ENCODE measurements around the gene PROM1. TPM values are rescaled to one million over a fixed set of nuclear protein-coding genes. Genes with fewer than 3 reads are reported as not detected.
A peak's percentile ranks its signal among the peaks of the same experiment; 100 is the strongest.

The PROM1 gene
- total and polyA plus RNA-seq, 2 of the 13 experiments (the other 11 are each of a cell fraction or from before 2014, with no cell fraction given), result 3.9 to 16.4 TPM

GRCh38 chr4:16043642-16044498, 40.0 kb downstream of the PROM1 start:
- no peak overlapping the region for H3K4me2 ChIP-seq (ENCODE audit: low read depth, low read length)
- no peak overlapping the region for H3K9ac ChIP-seq (ENCODE audit: insufficient read depth, low read depth, low read length)
- CTCF ChIA-PET (ENCODE audit: low intra/inter-chr PET ratio, low total read pairs), result no interaction called here
- H3K36me3 ChIP-seq (replicated peaks in 1 of 2; ENCODE audit: control insufficient read depth in 1 of 2, insufficient read depth in 2 of 2, low read length in 2 of 2), result no peaks in the 10 kb centered on the region
- no peaks in the 10 kb centered on the region for H3K79me2 ChIP-seq (ENCODE audit: insufficient read depth, low read length)
- in situ Hi-C loops (cut with HindIII; ENCODE audit: extremely low pct_ligation_motif_present, low pct_unique_long_range_greater_than_20kb), result no loop called here
- 75% methylated on average over 11 of the region's 11 CpGs for WGBS (ENCODE audit: low lambda C conversion rate)
- DNase-seq (ENCODE audit: low spot score) (no peak), ATAC-seq (peak; percentile 54), FAIRE-seq (no peak)
- no peaks in the 10 kb centered on the region for H3K27me3 ChIP-seq (ENCODE audit: control insufficient read depth in 1 of 2, insufficient read depth in 2 of 2, low read length in 2 of 2)
- intact Hi-C loops (cut with micrococcal nuclease; ENCODE audit: unreplicated experiment), result no loop called here
- no peak overlapping the region for H3K27ac ChIP-seq (ENCODE audit: extremely low read length, insufficient read depth, low read length)
- POLR2A ChIA-PET, result no interaction called here
- no peak overlapping the region for H2AFZ ChIP-seq (ENCODE audit: low read length)
- no peaks in the 10 kb centered on the region for H3K4me1 ChIP-seq (ENCODE audit: insufficient read depth, low read length)
- no peak overlapping the region for H3K4me3 ChIP-seq (replicated peaks in 1 of 3; ENCODE audit: insufficient read depth in 1 of 3, low read depth in 2 of 3, low read length in 3 of 3)
- no TSS peak for BruUV-seq (replicated peaks)
- no peak for TF ChIP-seq ZNF570 (CRISPR knock-in tag; IDR thresholded peaks at IDR 0.05; ENCODE audit: borderline replicate concordance)
- no peaks in the 10 kb centered on the region for H3K9me3 ChIP-seq (ENCODE audit: low read length)
- H4K20me1 ChIP-seq (ENCODE audit: insufficient read depth, low read length), result no peaks in the 10 kb centered on the region

- ATAC-seq (no peak), FAIRE-seq (no peak), DNase-seq (ENCODE audit: low spot score) (no peak)
- TF ChIP-seq USF2 (IDR thresholded peaks at IDR 0.05; ENCODE audit: low read depth, low read length), result no peak
- TF ChIP-seq USF2 (CRISPR knock-in tag; IDR thresholded peaks at IDR 0.05; ENCODE audit: borderline replicate concordance), result no peak
- TF ChIP-seq ZNF747 (CRISPR knock-in tag; IDR thresholded peaks at IDR 0.05; ENCODE audit: borderline replicate concordance), result no peak
- TF ChIP-seq MAFF (IDR thresholded peaks at IDR 0.05; ENCODE audit: low read depth, low read length), result peak; percentile 18; the same call in 1 of the 2 replicates
- TF ChIP-seq MAFK (conservative IDR thresholded peaks at IDR 0.05 in 1 of 2, IDR thresholded peaks at IDR 0.05 in 1 of 2; ENCODE audit: low read length in 2 of 2), result peak; percentile 29 to 57; a peak in 2 of 4 replicates
- in situ Hi-C loops (cut with HindIII; ENCODE audit: extremely low pct_ligation_motif_present, low pct_unique_long_range_greater_than_20kb), result no loop called here
- Histone ChIP-seq H3K36me3 (replicated peaks in 1 of 2; ENCODE audit: control insufficient read depth in 1 of 2, insufficient read depth in 2 of 2, low read length in 2 of 2) (no peaks in the 10 kb centered on the region), H3K9ac (ENCODE audit: insufficient read depth, low read depth, low read length) (no peak overlapping the region), H2AFZ (ENCODE audit: low read length) (no peak overlapping the region), H3K4me3 (replicated peaks in 1 of 3; ENCODE audit: insufficient read depth in 1 of 3, low read depth in 2 of 3, low read length in 3 of 3) (no peak overlapping the region), H3K9me3 (ENCODE audit: low read length) (no peaks in the 10 kb centered on the region), H3K4me2 (ENCODE audit: low read depth, low read length) (no peak overlapping the region), H3K4me1 (ENCODE audit: insufficient read depth, low read length) (peaks cover 25% of the 10 kb centered on the region), H3K27ac (ENCODE audit: extremely low read length, insufficient read depth, low read length) (no peak overlapping the region), H3K79me2 (ENCODE audit: insufficient read depth, low read length) (no peaks in the 10 kb centered on the region), H4K20me1 (ENCODE audit: insufficient read depth, low read length) (no peaks in the 10 kb centered on the region), H3K27me3 (ENCODE audit: control insufficient read depth in 1 of 2, insufficient read depth in 2 of 2, low read length in 2 of 2) (no peaks in the 10 kb centered on the region)
- WGBS (ENCODE audit: low lambda C conversion rate), result 85% methylated on average over 5 of the region's 5 CpGs
- ChIA-PET CTCF (ENCODE audit: low intra/inter-chr PET ratio, low total read pairs) (no interaction called here), POLR2A (no interaction called here)
- intact Hi-C loops (cut with micrococcal nuclease; ENCODE audit: unreplicated experiment), result no loop called here
- no TSS peak for BruUV-seq (replicated peaks)
Observed at GRCh38 chr4:16039139-16039538, 44.7 kb downstream of the PROM1 start.

Measured in HepG2 (cell line).